HepG2 (cell line): ENCODE results near the gene PPP1R9A. TPM values are rescaled to one million over a fixed set of nuclear protein-coding genes. Genes with fewer than 3 reads are reported as not detected.

ENCODE experiments used
- ATAC-seq: fragments of 200-7000 bp; cut with Tn5 transposase; 3 replicates; pipeline ENCODE4 v1.9.1; 2020; ENCODE audit warnings: mild to moderate bottlenecking, moderate library complexity
- BruUV-seq: library from RNA; stranded (reverse); fragments of 400-500 nt; replicated peaks from 2 replicates; lab custom pipeline; 2021; lab: Mats Ljungman, UMichigan
- CTCF ChIA-PET: fragments of 300-600 bp; formaldehyde crosslinking; extraction: SDS; loops from one replicate; lab custom pipeline; 2021; ENCODE audit warnings: low total read pairs, inconsistent platforms, low intra/inter-chr PET ratio; lab: Yijun Ruan, JAX
- POLR2A ChIA-PET: fragments of 350-600 bp; sonication (Branson Sonifier 250); formaldehyde crosslinking; loops from one replicate; lab custom pipeline; 2020; ENCODE audit warnings: antibody characterized with exemption, inconsistent platforms; lab: Yijun Ruan, JAX
- DNase-seq: peaks from one replicate; pipeline ENCODE4 v3.0.0-alpha.2; 2015; ENCODE audit warnings: low spot score
- FAIRE-seq: peaks from 3 replicates; lab custom pipeline; 2011; peaks lifted over from hg19 to GRCh38; lab: Jason Lieb, UNC
- H2AFZ ChIP-seq: one replicate; pipeline ENCODE4 v1.6.1; 2011; ENCODE audit warnings: low read length, inconsistent platforms
- H3K27ac ChIP-seq: fragments of 300-600 bp; 3 replicates; pipeline ENCODE4 v1.8.0; 2011; ENCODE audit warnings: mixed run types, mild to moderate bottlenecking, mixed read lengths, low read length, inconsistent platforms; ENCODE audit not compliant: insufficient read depth; ENCODE audit errors: extremely low read length
- H3K27me3 ChIP-seq, 2 experiments: fragments of 200-600 bp in 1 of 2; 2 replicates in 1 of 2; 3 replicates in 1 of 2; pipeline versions ENCODE4 v1.6.0 to v1.8.0; 2011; ENCODE audit warnings: low read length in 2 of 2, mild to moderate bottlenecking in 2 of 2, moderate library complexity in 2 of 2, inconsistent platforms in 1 of 2; ENCODE audit not compliant: insufficient read depth in 2 of 2, control insufficient read depth in 1 of 2
- H3K36me3 ChIP-seq, 2 experiments: fragments of 200-600 bp in 1 of 2; replicated peaks in 1 of 2; 2 replicates in 1 of 2; 3 replicates in 1 of 2; pipeline versions ENCODE4 v1.5.1 to v1.8.0; 2011; ENCODE audit warnings: low read length in 2 of 2, inconsistent platforms in 1 of 2; ENCODE audit not compliant: insufficient read depth in 2 of 2, control insufficient read depth in 1 of 2
- H3K4me1 ChIP-seq: 2 replicates; pipeline ENCODE4 v1.5.1; 2012; ENCODE audit warnings: low read length, inconsistent platforms; ENCODE audit not compliant: insufficient read depth
- H3K4me2 ChIP-seq: 2 replicates; pipeline ENCODE4 v1.6.0; 2011; ENCODE audit warnings: low read depth, low read length, inconsistent platforms
- H3K4me3 ChIP-seq, 3 experiments: fragments of 200-600 bp in 1 of 3; sonication (generic), shearing (Covaris generic) in 1 of 3; replicated peaks in 1 of 3; 2 replicates each; pipeline ENCODE4 v1.5.1; 2011 to 2016; ENCODE audit warnings: low read length in 3 of 3, inconsistent platforms in 2 of 3, low read depth in 2 of 3, mild to moderate bottlenecking in 2 of 3, control low read depth in 1 of 3, mixed read lengths in 1 of 3; ENCODE audit not compliant: insufficient read depth in 1 of 3
- H3K79me2 ChIP-seq: one replicate; pipeline ENCODE4 v1.6.1; 2011; ENCODE audit warnings: low read length, inconsistent platforms; ENCODE audit not compliant: insufficient read depth
- H3K9ac ChIP-seq: 2 replicates; pipeline ENCODE4 v1.6.0; 2011; ENCODE audit warnings: mild to moderate bottlenecking, low read depth, low read length, inconsistent platforms; ENCODE audit not compliant: insufficient read depth
- H3K9me3 ChIP-seq: 2 replicates; pipeline ENCODE4 v1.5.1; 2012; ENCODE audit warnings: mild to moderate bottlenecking, low read length
- H4K20me1 ChIP-seq: 2 replicates; pipeline ENCODE4 v1.6.0; 2011; ENCODE audit warnings: inconsistent platforms, mild to moderate bottlenecking, low read length, moderate library complexity; ENCODE audit not compliant: insufficient read depth
- HOXD1 ChIP-seq: sonication (generic); formaldehyde crosslinking; IDR thresholded peaks from 2 replicates; pipeline ENCODE4 v1.5.0; 2020; ENCODE audit warnings: missing genetic modification reagents
- MBNL3 ChIP-seq: fragments of 250-450 bp; sonication (Bioruptor Pico); conservative IDR thresholded peaks from 2 replicates; pipeline ENCODE4 v1.8.0; 2022; ENCODE audit warnings: mild to moderate bottlenecking, inconsistent platforms
- SMARCC2 ChIP-seq: fragments of 450-650 bp; IDR thresholded peaks from 2 replicates; pipeline ENCODE4 v1.6.1; 2017; ENCODE audit warnings: antibody characterized with exemption, mild to moderate bottlenecking
- TBX2 ChIP-seq: sonication (generic); formaldehyde crosslinking; IDR thresholded peaks from 2 replicates; pipeline ENCODE4 v1.5.0; 2020; ENCODE audit warnings: missing genetic modification reagents, mild to moderate bottlenecking, borderline replicate concordance
- ZNF382 ChIP-seq: sonication (generic); formaldehyde crosslinking; IDR thresholded peaks from 2 replicates; pipeline ENCODE4 v1.5.0; 2020; ENCODE audit warnings: missing genetic modification reagents, mild to moderate bottlenecking, borderline replicate concordance
- ZNF407 ChIP-seq: sonication (generic); formaldehyde crosslinking; IDR thresholded peaks from one replicate; pipeline ENCODE4 v1.5.1; 2020; ENCODE audit warnings: mild to moderate bottlenecking, missing genetic modification reagents; ENCODE audit errors: not compliant biosample characterization
- in situ Hi-C: cut with HindIII; loops from 2 replicates; pipeline ENCODE4 v1.10.0; 2017; ENCODE audit warnings: low pct_unique_long_range_greater_than_20kb; ENCODE audit not compliant: extremely low pct_ligation_motif_present
- intact Hi-C: fragments of 100-400 bp; cut with micrococcal nuclease; formaldehyde crosslinking; loops from one replicate; pipeline ENCODE4 v1.10.0; 2022; ENCODE audit not compliant: unreplicated experiment
- polyA plus RNA-seq, 8 experiments: library from polyadenylated mRNA; depleted of rRNA in 3 of 8; stranded (reverse) in 7 of 8; unstranded in 1 of 8; fragments of >200 nt; fragmentation: Illumina TruSeq in 4 of 8; extraction: Trizol in 4 of 8; gene quantifications; 2 replicates each; pipeline versions ENCODE4 v1.2.1 to v1.2.3, GENCODE V29; 2011 to 2016; ENCODE audit warnings: low read depth in 4 of 8, missing spikeins in 1 of 8, mixed read lengths in 1 of 8; ENCODE audit not compliant: insufficient read depth in 1 of 8
- total RNA-seq, 5 experiments: library from RNA; depleted of rRNA; stranded (reverse); fragments of >200 nt; fragmentation: Illumina TruSeq; extraction: Trizol; gene quantifications; 2 replicates each; pipeline ENCODE4 v1.2.3, GENCODE V29; 2016; ENCODE audit warnings: low read depth in 1 of 5

PPP1R9A gene
- total and polyA plus RNA-seq, 2 of the 13 experiments (the other 11 are each of a cell fraction or from before 2014, with no cell fraction given), result 11.4 to 31.9 TPM

GRCh38 chr7:95255691-95256090 lies 348.3 kb downstream of the PPP1R9A start:
- Histone ChIP-seq H3K4me3 (no peak overlapping the region), H3K9me3 (no peaks in the 10 kb centered on the region), H3K27me3 (no peaks in the 10 kb centered on the region), H3K79me2 (no peaks in the 10 kb centered on the region), H3K36me3 (peaks cover 0 to 9% of the 10 kb centered on the region in 2 experiments; a peak in 3 of 5 replicates), H4K20me1 (no peaks in the 10 kb centered on the region), H3K27ac (no peak overlapping the region), H3K9ac (no peak overlapping the region), H3K4me1 (no peaks in the 10 kb centered on the region), H2AFZ (no peak overlapping the region), H3K4me2 (no peak overlapping the region)
- FAIRE-seq, result no peak
- BruUV-seq, result no TSS peak
- TF ChIP-seq ZNF407 (CRISPR knock-in tag) (no peak), SMARCC2 (no peak), MBNL3 (CRISPR knock-in tag) (no peak), ZNF382 (CRISPR knock-in tag) (no peak), HOXD1 (CRISPR knock-in tag) (no peak), TBX2 (CRISPR knock-in tag) (no peak)
- intact Hi-C loops (no loop called here), in situ Hi-C loops (loop anchor here (25.0 kb wide), 1 partner anchor 968 kb away; no protein-coding TSS in a partner anchor)
- no peak for ATAC-seq
- ChIA-PET POLR2A (no interaction called here), CTCF (no interaction called here)
- DNase-seq, result no peak
